HG03558 (cell line): ENCODE data around the gene SYPL1.
A peak's percentile ranks its signal among the peaks of the same experiment; 100 is the strongest.

Experiments
- ATAC-seq: cut with Tn5 transposase; IDR thresholded peaks from one replicate; pipeline ENCODE4 v1.9.1; 2021; ENCODE audit warnings: moderate number of reproducible peaks; ENCODE audit not compliant: unreplicated experiment; ENCODE audit errors: extremely low read depth

Gene SYPL1

GRCh38 chr7:106070201-106070551 lies 41.9 kb downstream of the SYPL1 start:
- ATAC-seq = no peak

GRCh38 chr7:106069471-106070200 lies 42.5 kb downstream of the SYPL1 start:
- ATAC-seq = no peak

GRCh38 chr7:106068986-106069385 lies 43.1 kb downstream of the SYPL1 start:
- ATAC-seq = no peak

GRCh38 chr7:106068538-106068961 lies 43.6 kb downstream of the SYPL1 start:
- ATAC-seq = no peak

- no peak for ATAC-seq
Measured at GRCh38 chr7:106067678-106068077, 44.4 kb downstream of the SYPL1 start.

- no peak for ATAC-seq
Measured at GRCh38 chr7:106065575-106066500, 46.3 kb downstream of the SYPL1 start.

- no peak for ATAC-seq
Measured at GRCh38 chr7:106064771-106065574, 47.1 kb downstream of the SYPL1 start.

- no peak for ATAC-seq
Measured at GRCh38 chr7:106064316-106064715, 47.8 kb downstream of the SYPL1 start.

GRCh38 chr7:106063692-106064091 lies 48.4 kb downstream of the SYPL1 start:
- ATAC-seq = no peak

GRCh38 chr7:106063024-106063423 lies 49.1 kb downstream of the SYPL1 start:
- no peak for ATAC-seq

GRCh38 chr7:106062521-106062931 lies 49.6 kb downstream of the SYPL1 start:
- no peak for ATAC-seq

GRCh38 chr7:106062006-106062405 lies 50.1 kb downstream of the SYPL1 start:
- no peak for ATAC-seq

- ATAC-seq = no peak
Measured at GRCh38 chr7:106061301-106061979, 50.7 kb downstream of the SYPL1 start.

- ATAC-seq = no peak
Measured at GRCh38 chr7:106060394-106060920, 51.7 kb downstream of the SYPL1 start.

GRCh38 chr7:106059556-106059955 lies 52.6 kb downstream of the SYPL1 start:
- ATAC-seq = no peak

GRCh38 chr7:106058928-106059324 lies 53.2 kb downstream of the SYPL1 start:
- no peak for ATAC-seq

- peak; percentile 37 for ATAC-seq
Measured at GRCh38 chr7:106057962-106058927, 53.9 kb downstream of the SYPL1 start.

- ATAC-seq = no peak
Measured at GRCh38 chr7:106057204-106057961, 54.7 kb downstream of the SYPL1 start.
